Smooth muscle cell (in vitro differentiated cells): ENCODE data around the gene FOXJ3. TPM values are rescaled to one million over a fixed set of nuclear protein-coding genes. Genes with fewer than 3 reads are reported as not detected.

Experiments
- DNase-seq: peaks from one replicate; lab custom pipeline; 2025; ENCODE audit not compliant: unreplicated experiment; lab: John Stamatoyannopoulos, UW
- H2AFZ ChIP-seq: fragments of 200-600 bp; sonication (generic); 2 replicates; pipeline ENCODE4 v1.6.0; 2016; ENCODE audit warnings: antibody characterized with exemption, low read depth, mild to moderate bottlenecking
- H3F3A ChIP-seq: fragments of 200-600 bp; sonication (generic); 2 replicates; pipeline ENCODE4 v1.6.0; 2017; ENCODE audit warnings: antibody characterized with exemption, low read depth
- H3K27ac ChIP-seq: fragments of 200-600 bp; sonication (generic); 2 replicates; pipeline ENCODE4 v1.5.1; 2016; ENCODE audit warnings: low read depth, mild to moderate bottlenecking
- H3K27me3 ChIP-seq: fragments of 200-600 bp; sonication (generic); 2 replicates; pipeline ENCODE4 v1.6.1; 2016; ENCODE audit warnings: low read depth, mild to moderate bottlenecking
- H3K36me3 ChIP-seq: fragments of 200-600 bp; sonication (generic); 2 replicates; pipeline ENCODE4 v1.5.1; 2016; ENCODE audit warnings: low read depth
- H3K4me1 ChIP-seq: fragments of 200-600 bp; sonication (generic); 2 replicates; pipeline ENCODE4 v1.5.1; 2016; ENCODE audit warnings: low read depth
- H3K4me2 ChIP-seq: fragments of 200-600 bp; sonication (generic); 2 replicates; pipeline ENCODE4 v1.6.0; 2016; ENCODE audit warnings: mild to moderate bottlenecking
- H3K4me3 ChIP-seq: fragments of 200-600 bp; sonication (generic); 2 replicates; pipeline ENCODE4 v1.5.1; 2016; ENCODE audit warnings: mild to moderate bottlenecking
- H3K79me2 ChIP-seq: fragments of 200-600 bp; sonication (generic); 2 replicates; pipeline ENCODE4 v1.6.0; 2016; ENCODE audit warnings: low read depth, mild to moderate bottlenecking
- H3K9ac ChIP-seq: fragments of 200-600 bp; sonication (generic); 2 replicates; pipeline ENCODE4 v1.6.0; 2016; ENCODE audit warnings: low read depth
- H3K9me3 ChIP-seq: fragments of 200-600 bp; sonication (generic); replicated peaks from 2 replicates; pipeline ENCODE4 v1.5.1; 2016; ENCODE audit warnings: low read depth
- H4K20me1 ChIP-seq: fragments of 200-600 bp; sonication (generic); 2 replicates; pipeline ENCODE4 v1.6.0; 2016; ENCODE audit warnings: low read depth
- CTCF ChIP-seq: fragments of 200-600 bp; sonication (generic); IDR thresholded peaks from 2 replicates; pipeline ENCODE4 v1.5.1; 2017; ENCODE audit warnings: borderline replicate concordance, mild to moderate bottlenecking, antibody characterized with exemption; ENCODE audit not compliant: insufficient read depth, poor library complexity, severe bottlenecking
- WGBS: methylation state at CpG from one replicate; pipeline ENCODE4 v1.1.7; 2016; ENCODE audit warnings: low lambda C conversion rate; 5-methylcytosine and 5-hydroxymethylcytosine counted together
- polyA plus RNA-seq: library from polyadenylated mRNA; unstranded; fragments of >200 nt; fragmentation: Nextera tagmentation; extraction: Ambion mirVana; gene quantifications from 2 replicates; pipeline ENCODE4 v1.2.1, GENCODE V29; 2016
- total RNA-seq: library from RNA; depleted of rRNA; stranded (reverse); fragments of >200 nt; gene quantifications from 2 replicates; pipeline ENCODE4 v1.2.3, GENCODE V29; 2014

Gene FOXJ3
- total and polyA plus RNA-seq, 2 experiments from 2014 or later: 19.3 to 40.9 TPM

GRCh38 chr1:42148166-42148565 lies 186.9 kb downstream of the FOXJ3 start:
- Histone ChIP-seq H3K9me3 (no peaks in the 10 kb centered on the region), H3K79me2 (no peaks in the 10 kb centered on the region), H3K27me3 (peaks cover 40% of the 10 kb centered on the region), H3K9ac (no peak overlapping the region), H3K4me1 (no peaks in the 10 kb centered on the region), H4K20me1 (no peaks in the 10 kb centered on the region), H3K36me3 (no peaks in the 10 kb centered on the region), H3K4me2 (no peak overlapping the region), H2AFZ (no peak overlapping the region), H3K4me3 (no peak overlapping the region), H3F3A (no peaks in the 10 kb centered on the region), H3K27ac (no peak overlapping the region)
- 67% methylated on average over 1 of the region's 1 CpG for WGBS
- no peak for DNase-seq
- TF ChIP-seq CTCF: no peak

GRCh38 chr1:42146626-42147320 lies 188.3 kb downstream of the FOXJ3 start:
- no peak for DNase-seq

GRCh38 chr1:42145764-42146625 lies 189.0 kb downstream of the FOXJ3 start:
- 88% methylated on average over 20 of the region's 41 CpGs for WGBS
- Histone ChIP-seq H3K36me3 (no peaks in the 10 kb centered on the region), H3K79me2 (no peaks in the 10 kb centered on the region), H3K4me3 (no peak overlapping the region), H3K27ac (no peak overlapping the region), H3K4me1 (no peaks in the 10 kb centered on the region), H3K4me2 (no peak overlapping the region), H4K20me1 (no peaks in the 10 kb centered on the region), H3F3A (no peaks in the 10 kb centered on the region), H2AFZ (no peak overlapping the region), H3K9ac (no peak overlapping the region), H3K27me3 (peaks cover 28% of the 10 kb centered on the region), H3K9me3 (no peaks in the 10 kb centered on the region)
- no peak for DNase-seq
- TF ChIP-seq CTCF: no peak

More at GRCh38 chr1:42146626-42147320, 188.3 kb downstream of the FOXJ3 start:
- peak; percentile 81 for TF ChIP-seq CTCF
- H3F3A ChIP-seq: no peaks in the 10 kb centered on the region
- H3K36me3 ChIP-seq: no peaks in the 10 kb centered on the region
- H3K4me2 ChIP-seq: no peak overlapping the region
- H2AFZ ChIP-seq: no peak overlapping the region
- peaks cover 32% of the 10 kb centered on the region for H3K27me3 ChIP-seq
- no peak overlapping the region for H3K4me3 ChIP-seq
- H3K9ac ChIP-seq: no peak overlapping the region
- H3K79me2 ChIP-seq: no peaks in the 10 kb centered on the region
- no peak overlapping the region for H3K27ac ChIP-seq
- no peaks in the 10 kb centered on the region for H4K20me1 ChIP-seq
- WGBS: 37% methylated on average over 19 of the region's 19 CpGs
- H3K4me1 ChIP-seq: no peaks in the 10 kb centered on the region
- no peaks in the 10 kb centered on the region for H3K9me3 ChIP-seq
